H1 (cell line): Measurements from ENCODE around the gene ATE1. TPM values are rescaled to one million over a fixed set of nuclear protein-coding genes. Genes with fewer than 3 reads are reported as not detected.

Experiments used
- E2F6 ChIP-seq: IDR thresholded peaks from 2 replicates; pipeline ENCODE4 v1.6.1; 2012; ENCODE audit warnings: inconsistent platforms
- EGR1 ChIP-seq: IDR thresholded peaks from 2 replicates; pipeline ENCODE4 v1.6.1; 2011; ENCODE audit warnings: low read depth, low read length, borderline replicate concordance
- GTF2F1 ChIP-seq: IDR thresholded peaks from 2 replicates; pipeline ENCODE4 v1.6.1; 2012; ENCODE audit warnings: low read depth, low read length, improper control_type of control experiment, borderline replicate concordance
- HDAC2 ChIP-seq, 2 experiments: fragments of 300-600 bp in 1 of 2; sonication (generic) in 1 of 2; IDR thresholded peaks; 2 replicates each; pipeline ENCODE4 v1.6.1; 2011 to 2012; ENCODE audit warnings: low read depth in 2 of 2, low read length in 2 of 2, mild to moderate bottlenecking in 2 of 2, moderate library complexity in 2 of 2, borderline replicate concordance in 1 of 2, inconsistent platforms in 1 of 2
- JUN ChIP-seq: IDR thresholded peaks from 2 replicates; pipeline ENCODE4 v1.6.1; 2011; ENCODE audit warnings: low read depth, mild to moderate bottlenecking, improper control_type of control experiment, low read length
- JUND ChIP-seq: IDR thresholded peaks from 2 replicates; pipeline ENCODE4 v1.6.1; 2011; ENCODE audit warnings: mild to moderate bottlenecking, improper control_type of control experiment, low read length
- NANOG ChIP-seq: IDR thresholded peaks from 2 replicates; pipeline ENCODE4 v1.6.1; 2011; ENCODE audit warnings: low read length, low read depth, mild to moderate bottlenecking, inconsistent platforms; ENCODE audit not compliant: insufficient read depth, poor library complexity, severe bottlenecking
- RNF2 ChIP-seq: fragments of 200-900, 300-1000 bp; sonication (generic); IDR thresholded peaks from 2 replicates; pipeline ENCODE4 v1.7.1; 2016; ENCODE audit warnings: borderline replicate concordance, low read depth, mild to moderate bottlenecking, antibody characterized with exemption, low read length; ENCODE audit not compliant: poor library complexity, severe bottlenecking; ENCODE audit errors: missing control alignments
- SAP30 ChIP-seq: fragments of 300-600 bp; sonication (generic); IDR thresholded peaks from 2 replicates; pipeline ENCODE4 v1.7.1; 2012; ENCODE audit warnings: low read length, moderate library complexity, mild to moderate bottlenecking, inconsistent platforms; ENCODE audit not compliant: insufficient read depth, insufficient replicate concordance
- polyA plus RNA-seq, 7 experiments: library from polyadenylated mRNA; depleted of rRNA in 3 of 7; stranded (reverse) in 5 of 7; unstranded in 2 of 7; fragments of >200 nt in 5 of 7; fragments of 200-250 nt in 2 of 7; gene quantifications; 1 replicate in 5 of 7; 2 replicates in 1 of 7; 4 replicates in 1 of 7; pipeline versions ENCODE4 v1.2.1 to v1.2.3, GENCODE V29; 2011 to 2013; ENCODE audit warnings: missing spikeins in 2 of 7, mixed read lengths in 2 of 7
- total RNA-seq: library from RNA; stranded (reverse); fragmentation: NEBNext Ultra II Directional; extraction: Animal tissue kit (Norgen Biotek cat#: 25700); gene quantifications from 2 replicates; pipeline ENCODE4 v1.2.1, GENCODE V29; 2021

The ATE1 gene
- total and polyA plus RNA-seq, 2 of the 8 experiments (the other 6 are each of a cell fraction or from before 2014, with no cell fraction given), result 8.8 to 26.9 TPM

- TF ChIP-seq EGR1 (no peak), HDAC2 (IDR thresholded peaks at IDR 0.05; ENCODE audit: borderline replicate concordance in 1 of 2, low read depth in 2 of 2, low read length in 2 of 2) (no peak), RNF2 (no peak), SAP30 (no peak), GTF2F1 (no peak), JUN (no peak), NANOG (no peak), JUND (no peak), E2F6 (no peak)
Measured at GRCh38 chr10:121710207-121710606, 217.6 kb downstream of the ATE1 start (continued).
